BLaER1 (cell line): ENCODE results near the gene GRN.

Experiments used
- H3K27ac ChIP-seq: shearing (Covaris generic); formaldehyde crosslinking; 2 replicates; pipeline ENCODE4 v1.8.1; 2022
- H3K27me3 ChIP-seq: shearing (Covaris generic); formaldehyde crosslinking; 2 replicates; pipeline ENCODE4 v1.8.1; 2022
- H3K36me3 ChIP-seq: shearing (Covaris generic); formaldehyde crosslinking; 2 replicates; pipeline ENCODE4 v1.8.1; 2022
- H3K4me1 ChIP-seq: shearing (Covaris generic); formaldehyde crosslinking; 2 replicates; pipeline ENCODE4 v1.8.1; 2022
- H3K4me2 ChIP-seq: shearing (Covaris generic); formaldehyde crosslinking; 2 replicates; pipeline ENCODE4 v1.8.1; 2022
- H3K4me3 ChIP-seq: shearing (Covaris generic); formaldehyde crosslinking; 2 replicates; pipeline ENCODE4 v1.8.1; 2022
- H3K9ac ChIP-seq: shearing (Covaris generic); formaldehyde crosslinking; 2 replicates; pipeline ENCODE4 v1.8.1; 2022
- H3K9me3 ChIP-seq: shearing (Covaris generic); formaldehyde crosslinking; 2 replicates; pipeline ENCODE4 v1.8.1; 2022
- H4K20me1 ChIP-seq: shearing (Covaris generic); formaldehyde crosslinking; 2 replicates; pipeline ENCODE4 v1.8.1; 2022
- Cebpa-rat ChIP-seq: shearing (Covaris generic); IDR thresholded peaks from 2 replicates; pipeline ENCODE4 v1.8.1; 2022

Gene GRN

DNA sequence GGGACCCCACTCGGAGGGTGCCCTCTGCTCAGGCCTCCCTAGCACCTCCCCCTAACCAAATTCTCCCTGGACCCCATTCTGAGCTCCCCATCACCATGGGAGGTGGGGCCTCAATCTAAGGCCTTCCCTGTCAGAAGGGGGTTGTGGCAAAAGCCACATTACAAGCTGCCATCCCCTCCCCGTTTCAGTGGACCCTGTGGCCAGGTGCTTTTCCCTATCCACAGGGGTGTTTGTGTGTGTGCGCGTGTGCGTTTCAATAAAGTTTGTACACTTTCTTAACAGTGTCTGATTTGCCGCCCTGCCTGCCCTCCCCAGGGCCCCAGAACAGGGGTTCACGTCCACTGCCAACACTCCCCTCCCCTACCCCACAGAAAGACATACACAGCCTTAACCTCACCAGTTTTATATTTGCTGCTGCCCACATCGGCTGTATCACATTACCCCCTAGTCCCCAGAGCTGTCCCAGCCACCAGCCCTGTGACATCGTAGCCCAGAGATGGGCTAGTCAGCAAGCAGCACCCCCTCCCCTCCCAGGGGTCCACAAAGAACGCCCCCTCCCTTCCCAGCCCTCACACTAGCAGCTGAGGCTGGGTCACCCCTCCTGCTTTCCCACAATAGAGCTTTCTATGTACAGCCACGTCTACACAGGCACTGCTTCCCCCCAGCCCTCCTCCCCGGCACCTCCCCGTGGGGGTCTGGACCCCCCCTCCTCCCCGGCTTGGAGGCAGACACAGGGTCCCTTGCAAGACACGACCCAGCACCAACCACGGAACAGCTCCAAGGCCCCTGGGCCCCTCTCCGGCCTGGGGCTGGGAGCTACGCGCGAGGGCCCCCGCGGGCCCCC, 7.9 kb downstream of the GRN start:
- Histone ChIP-seq H3K27me3 (peaks cover 31% of the 10 kb centered on the region), H3K9me3 (no peaks in the 10 kb centered on the region), H3K4me2 (peak overlapping the region; percentile 87), H3K4me1 (peaks cover 42% of the 10 kb centered on the region), H3K36me3 (peaks cover 61% of the 10 kb centered on the region), H3K4me3 (peak overlapping the region; percentile 62), H4K20me1 (peaks cover 82% of the 10 kb centered on the region), H3K9ac (peak overlapping the region; percentile 69; the same call in 1 of the 2 replicates), H3K27ac (no peak overlapping the region)
- no peak for TF ChIP-seq Cebpa-rat

DNA sequence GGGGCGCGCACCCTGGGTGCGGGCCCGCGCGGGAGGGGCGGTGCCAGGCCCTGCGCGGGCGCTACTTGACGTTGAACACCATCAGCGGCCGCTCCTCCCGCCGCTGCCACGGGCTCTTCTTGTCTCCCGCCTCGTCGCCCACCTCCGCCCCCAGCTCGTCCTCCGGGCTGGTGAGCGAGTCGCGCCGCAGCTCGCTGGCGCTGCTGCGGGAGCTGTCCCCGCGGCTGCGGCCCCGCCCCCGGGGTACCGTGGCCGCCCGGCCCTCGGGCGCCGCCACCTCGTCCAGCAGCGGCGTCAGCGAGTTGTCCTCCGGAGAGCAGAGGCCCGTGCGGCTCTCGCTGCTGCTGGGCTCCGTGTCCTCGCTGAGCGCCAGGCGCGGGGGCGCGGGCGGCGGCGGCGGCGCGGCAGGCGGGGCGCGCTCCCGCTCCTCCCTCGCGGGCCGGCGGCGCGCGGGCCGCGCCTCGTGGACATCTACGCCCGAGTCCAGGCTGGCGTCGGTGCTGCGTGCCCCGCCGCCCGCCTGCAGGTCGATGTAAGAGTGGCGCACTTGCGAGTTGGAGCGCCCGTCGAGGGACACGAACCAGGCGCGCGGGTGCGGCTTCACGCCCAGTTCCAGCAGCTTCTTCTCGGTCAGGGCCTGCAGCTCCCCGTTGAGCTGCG, 8.7 kb downstream of the GRN start:
- H3K9me3 ChIP-seq, result no peaks in the 10 kb centered on the region
- peaks cover 84% of the 10 kb centered on the region for H4K20me1 ChIP-seq
- peak overlapping the region; percentile 62 for H3K4me3 ChIP-seq
- H3K4me2 ChIP-seq, result peak overlapping the region; percentile 87
- H3K9ac ChIP-seq, result peak overlapping the region; percentile 69
- H3K4me1 ChIP-seq, result peaks cover 42% of the 10 kb centered on the region
- no peak overlapping the region for H3K27ac ChIP-seq
- no peak for TF ChIP-seq Cebpa-rat
- H3K27me3 ChIP-seq, result peaks cover 31% of the 10 kb centered on the region
- peaks cover 66% of the 10 kb centered on the region for H3K36me3 ChIP-seq

DNA sequence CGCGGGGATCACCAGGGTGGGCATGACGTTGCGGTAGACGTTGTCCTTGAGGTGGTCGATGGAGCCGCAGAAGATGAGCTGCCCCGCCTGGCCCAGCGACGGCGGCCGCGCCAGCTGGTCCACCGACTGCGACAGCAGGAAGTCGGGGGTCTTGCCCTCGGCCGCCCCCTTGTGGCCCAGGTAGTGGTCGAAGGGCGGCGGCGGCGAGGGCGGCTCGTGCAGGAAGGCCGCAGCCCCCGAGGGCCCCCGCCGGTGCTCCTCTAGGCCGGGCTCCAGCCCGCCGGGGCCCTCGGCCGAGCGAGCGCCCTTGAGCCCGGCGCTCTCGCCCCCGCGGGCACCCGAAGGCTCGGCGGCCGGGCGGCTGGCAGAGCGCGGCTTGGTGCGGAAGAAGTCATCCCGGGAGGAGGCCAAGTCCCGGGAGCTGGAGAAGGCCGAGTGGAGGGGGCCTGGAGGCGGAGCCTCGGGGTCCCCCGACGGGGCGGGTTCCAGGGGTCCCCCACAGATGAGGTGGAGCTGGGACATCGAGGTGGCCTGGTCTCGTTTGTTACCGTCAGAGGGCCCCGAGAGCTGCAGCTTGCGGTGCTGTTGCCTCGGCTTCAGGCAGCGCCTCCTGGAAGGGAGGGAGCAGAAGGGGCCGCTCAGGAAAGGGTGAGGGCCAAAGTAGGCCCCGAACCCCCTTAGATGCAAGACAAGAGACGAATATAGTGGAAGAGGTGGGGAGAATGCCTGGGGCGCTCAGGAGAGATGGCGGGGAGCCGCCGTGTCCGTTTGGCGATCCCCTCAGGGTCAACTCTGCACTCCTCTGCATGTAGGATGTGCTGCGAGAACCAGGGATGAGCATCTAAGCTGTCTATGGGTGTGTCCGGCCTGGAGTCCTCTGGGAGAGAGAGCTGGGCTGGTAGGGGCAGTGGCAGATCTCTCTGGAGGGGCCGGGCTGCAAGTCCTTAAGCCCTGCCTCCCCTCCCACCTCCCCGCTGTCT, 9.8 kb downstream of the GRN start:
- H3K9ac ChIP-seq, result 0 out of 2 replicates have a peak overlapping the region, but pooled peaks have one; percentile 12
- H3K4me3 ChIP-seq, result peak overlapping the region; percentile 62
- H4K20me1 ChIP-seq, result peaks cover 81% of the 10 kb centered on the region
- H3K27ac ChIP-seq, result no peak overlapping the region
- peaks cover 63% of the 10 kb centered on the region for H3K36me3 ChIP-seq
- peaks cover 31% of the 10 kb centered on the region for H3K27me3 ChIP-seq
- peaks cover 41% of the 10 kb centered on the region for H3K4me1 ChIP-seq
- H3K4me2 ChIP-seq, result peak overlapping the region; percentile 87
- no peaks in the 10 kb centered on the region for H3K9me3 ChIP-seq
- TF ChIP-seq Cebpa-rat, result no peak

DNA sequence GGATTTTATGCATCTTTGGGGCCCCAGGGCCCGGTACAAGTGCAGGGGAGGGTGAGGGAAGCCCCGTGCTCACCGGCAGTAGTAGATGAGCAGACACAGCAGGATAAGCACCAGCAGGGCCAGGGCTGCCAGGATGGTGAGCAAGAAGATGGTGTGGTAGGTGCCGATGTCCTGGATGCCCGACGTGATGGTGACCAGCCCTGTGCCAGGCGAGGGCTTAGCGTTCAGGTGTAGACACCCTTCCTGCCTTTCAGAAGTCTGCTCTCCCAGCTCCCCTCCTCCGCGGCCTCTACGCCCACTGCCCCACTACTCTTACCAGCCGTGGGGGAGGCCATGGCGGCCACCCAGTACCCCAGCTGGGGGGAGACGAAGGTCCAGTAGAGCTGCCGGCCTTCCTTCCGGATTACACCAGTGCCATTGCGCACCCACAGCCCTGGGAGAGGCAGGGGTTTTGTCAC, 10.6 kb downstream of the GRN start:
- Histone ChIP-seq H4K20me1 (peaks cover 85% of the 10 kb centered on the region), H3K27ac (no peak overlapping the region), H3K9me3 (no peaks in the 10 kb centered on the region), H3K9ac (0 out of 2 replicates have a peak overlapping the region, but pooled peaks have one; percentile 12), H3K4me2 (peak overlapping the region; percentile 87), H3K4me3 (no peak overlapping the region), H3K36me3 (peaks cover 55% of the 10 kb centered on the region), H3K4me1 (peaks cover 49% of the 10 kb centered on the region), H3K27me3 (peaks cover 31% of the 10 kb centered on the region)
- no peak for TF ChIP-seq Cebpa-rat

DNA sequence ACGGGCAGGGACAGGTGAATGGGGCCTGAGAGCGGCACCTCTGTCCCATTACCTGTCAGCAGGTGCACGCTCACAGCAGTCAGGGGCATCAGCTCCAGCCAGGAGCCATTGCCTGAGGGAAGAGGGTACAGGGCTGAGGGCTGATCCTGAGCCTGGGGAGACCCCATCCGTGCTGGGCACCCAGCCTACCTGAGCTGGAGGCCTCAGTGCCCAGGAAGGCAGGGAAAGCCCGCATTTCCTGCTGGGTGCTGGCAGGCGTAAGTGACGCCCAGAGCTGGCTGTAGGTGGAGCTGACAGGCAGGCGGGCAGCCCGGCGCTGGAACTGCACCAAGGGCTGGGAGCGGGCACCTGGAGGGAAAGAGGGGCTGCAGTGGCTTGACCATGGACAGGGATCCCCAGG, 11.1 kb downstream of the GRN start:
- Histone ChIP-seq H3K9ac (no peak overlapping the region), H3K4me1 (peaks cover 55% of the 10 kb centered on the region), H3K9me3 (no peaks in the 10 kb centered on the region), H3K4me2 (no peak overlapping the region), H4K20me1 (peaks cover 85% of the 10 kb centered on the region), H3K27ac (no peak overlapping the region), H3K36me3 (peaks cover 50% of the 10 kb centered on the region), H3K27me3 (peaks cover 31% of the 10 kb centered on the region), H3K4me3 (no peak overlapping the region)
- no peak for TF ChIP-seq Cebpa-rat

DNA sequence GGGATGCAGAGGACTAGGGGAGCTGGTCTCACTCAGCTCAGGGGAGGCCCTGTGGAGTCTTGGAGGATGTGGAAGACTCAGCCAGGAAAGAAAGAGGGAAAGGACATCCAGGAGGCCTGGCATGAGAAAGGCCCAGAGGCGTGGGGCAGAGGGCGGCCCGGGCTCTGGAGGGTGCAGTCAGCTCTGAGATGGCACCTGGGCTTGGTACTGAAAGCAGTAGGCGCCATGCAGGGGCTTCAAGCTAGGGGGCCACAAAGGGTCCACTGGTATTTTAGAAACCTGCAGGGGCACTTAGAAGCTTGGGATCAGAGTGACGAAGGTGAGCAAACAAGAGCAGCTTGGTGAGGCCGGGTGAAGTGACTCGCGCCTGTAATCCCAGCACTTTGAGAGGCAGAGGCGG, 13.0 kb downstream of the GRN start:
- H3K27me3 ChIP-seq, result peaks cover 20% of the 10 kb centered on the region
- no peaks in the 10 kb centered on the region for H3K9me3 ChIP-seq
- H4K20me1 ChIP-seq, result peaks cover 80% of the 10 kb centered on the region
- no peak overlapping the region for H3K27ac ChIP-seq
- no peak overlapping the region for H3K9ac ChIP-seq
- TF ChIP-seq Cebpa-rat, result no peak
- no peak overlapping the region for H3K4me2 ChIP-seq
- H3K36me3 ChIP-seq, result peaks cover 31% of the 10 kb centered on the region; the same call in 1 of the 2 replicates
- no peak overlapping the region for H3K4me3 ChIP-seq
- H3K4me1 ChIP-seq, result peaks cover 71% of the 10 kb centered on the region

DNA sequence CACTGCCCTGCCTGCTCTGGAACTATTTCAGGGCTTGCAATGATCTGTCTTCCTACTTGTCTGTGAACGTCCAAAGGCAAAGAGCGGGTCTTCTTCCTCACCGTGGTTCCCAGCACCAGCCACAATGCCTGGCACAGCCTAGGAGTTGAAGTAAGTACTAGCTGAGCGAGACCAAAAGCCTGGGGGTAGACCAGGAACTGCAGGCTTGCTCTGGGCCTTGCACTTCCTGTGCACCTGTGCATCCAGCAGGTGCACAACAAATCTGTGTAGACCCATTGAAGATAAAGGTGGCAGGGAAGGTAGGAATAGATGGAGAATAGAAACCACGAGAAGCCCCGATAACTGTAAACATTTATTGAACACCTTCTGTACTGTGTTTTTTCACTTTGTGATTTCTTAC, 13.9 kb downstream of the GRN start:
- TF ChIP-seq Cebpa-rat, result no peak
- H3K4me2 ChIP-seq, result peak overlapping the region; percentile 30
- H3K27ac ChIP-seq, result no peak overlapping the region
- no peak overlapping the region for H3K4me3 ChIP-seq
- no peaks in the 10 kb centered on the region for H3K9me3 ChIP-seq
- H3K27me3 ChIP-seq, result peaks cover 11% of the 10 kb centered on the region
- H4K20me1 ChIP-seq, result peaks cover 71% of the 10 kb centered on the region
- no peak overlapping the region for H3K9ac ChIP-seq
- H3K4me1 ChIP-seq, result peaks cover 64% of the 10 kb centered on the region
- H3K36me3 ChIP-seq, result peaks cover 29% of the 10 kb centered on the region; the same call in 1 of the 2 replicates

DNA sequence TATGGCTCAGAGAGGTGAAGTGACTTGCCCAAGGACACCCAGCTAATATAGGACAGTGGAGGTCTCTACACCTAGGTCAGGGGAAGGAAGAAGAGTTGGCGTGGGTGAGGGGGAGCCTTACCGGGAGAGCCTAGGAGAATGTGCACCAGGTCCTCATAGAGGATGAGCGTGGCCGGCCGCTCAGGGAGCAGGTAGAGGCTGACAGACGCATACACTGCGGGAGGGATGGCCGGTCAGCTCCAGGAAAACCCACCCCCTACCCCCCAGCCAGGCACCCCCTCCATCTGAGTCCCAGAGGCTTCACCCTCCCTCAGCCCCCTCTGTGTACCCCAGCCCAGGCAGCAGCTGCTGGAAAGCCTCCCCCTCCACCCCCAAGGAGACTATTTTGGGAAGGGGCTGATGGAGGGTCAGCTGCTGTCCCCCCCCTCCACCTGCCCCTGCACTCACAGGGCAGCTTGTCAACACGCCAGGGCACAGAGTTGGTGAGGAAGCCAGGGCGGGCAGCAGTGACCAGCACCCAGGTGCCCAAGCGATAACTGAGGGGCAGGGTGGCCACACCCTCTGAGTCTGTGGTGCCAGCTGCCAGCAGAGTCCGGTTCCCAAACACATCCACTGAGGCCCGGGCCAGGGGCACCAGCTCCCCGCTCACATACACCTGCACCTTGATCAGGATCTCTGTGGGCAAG, 14.5 kb downstream of the GRN start:
- peaks cover 29% of the 10 kb centered on the region; the same call in 1 of the 2 replicates for H3K36me3 ChIP-seq
- no peak for TF ChIP-seq Cebpa-rat
- peaks cover 5% of the 10 kb centered on the region for H3K27me3 ChIP-seq
- 0 out of 2 replicates have a peak overlapping the region, but pooled peaks have one; percentile 30 for H3K4me2 ChIP-seq
- H3K9ac ChIP-seq, result no peak overlapping the region
- H4K20me1 ChIP-seq, result peaks cover 68% of the 10 kb centered on the region
- H3K27ac ChIP-seq, result no peak overlapping the region
- peaks cover 59% of the 10 kb centered on the region for H3K4me1 ChIP-seq
- H3K4me3 ChIP-seq, result no peak overlapping the region
- no peaks in the 10 kb centered on the region for H3K9me3 ChIP-seq
